Activated CD4-positive, CD25-positive, alpha-beta regulatory T cell treated with anti-CD3 and anti-CD28 coated beads, Interleukin-2, amount 50 U/mL, for 72 hours (primary cell): ENCODE measurements around the gene PAQR8.

ENCODE experiments used
- DNase-seq: peaks from one replicate; pipeline ENCODE4 v3.0.0; 2021

PAQR8 gene

GRCh38 chr6:52351879-52352238 lies 10.1 kb upstream of the PAQR8 start:
- DNase-seq = no peak

DNA sequence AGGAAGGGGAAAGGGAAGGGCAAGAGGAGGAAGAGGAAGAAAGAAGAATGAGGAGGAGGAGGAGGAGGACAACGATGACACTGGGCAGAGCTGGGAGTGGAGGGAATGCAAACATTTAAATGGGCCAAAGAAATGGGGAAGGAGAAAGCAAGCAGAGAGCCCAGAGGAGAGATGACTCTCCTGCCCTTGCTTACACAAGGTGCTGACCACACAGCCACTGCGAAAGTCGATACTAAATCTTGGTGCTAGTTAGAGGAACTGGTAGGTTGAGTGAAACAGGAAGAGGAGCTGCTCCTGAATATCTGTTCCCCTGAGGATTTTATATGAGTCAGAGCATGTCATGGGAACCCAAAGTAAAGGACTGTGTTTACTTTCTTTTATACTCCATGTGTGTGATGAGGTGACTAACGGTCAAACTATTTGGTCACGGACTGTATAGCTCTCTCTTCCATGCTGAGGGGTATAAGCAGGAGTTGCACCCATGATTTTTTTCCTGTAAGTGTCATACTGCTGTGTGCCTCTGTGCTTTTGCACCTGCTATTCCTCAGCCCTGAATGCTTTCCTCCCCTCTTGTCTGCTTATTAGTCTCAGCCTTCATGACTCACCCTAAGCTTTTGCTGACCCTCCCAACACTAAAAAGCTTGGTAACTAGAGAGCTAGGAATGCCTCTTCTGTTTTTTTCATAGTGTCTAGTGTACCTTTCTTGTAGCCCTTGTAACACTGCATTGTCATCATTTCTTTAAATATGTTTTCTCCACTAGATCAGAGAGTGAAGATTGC lies 9.5 kb upstream of the PAQR8 start:
- DNase-seq = no peak

DNA sequence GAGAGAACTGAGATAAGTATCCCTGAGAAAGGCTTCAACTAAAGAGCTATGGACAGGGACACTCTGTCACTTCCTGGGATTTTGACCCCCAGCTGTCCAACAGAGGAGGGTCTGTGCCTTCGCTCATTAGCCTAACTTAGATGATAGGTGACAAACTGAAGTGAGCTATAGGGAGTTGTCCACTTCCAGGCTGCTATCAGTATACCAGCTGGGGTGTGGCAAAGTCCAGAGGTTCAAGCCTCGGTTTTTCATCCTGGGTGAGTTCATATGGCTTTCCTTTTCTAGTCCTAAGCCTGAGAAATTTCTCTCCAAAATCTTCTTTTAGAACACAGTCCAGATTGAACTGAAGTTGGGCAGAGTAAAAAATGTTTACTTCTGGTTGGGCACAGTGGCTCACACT lies 5.9 kb upstream of the PAQR8 start:
- no peak for DNase-seq

GRCh38 chr6:52359403-52359802 lies 2.5 kb upstream of the PAQR8 start:
- DNase-seq = no peak

GRCh38 chr6:52360028-52360427 lies 1.9 kb upstream of the PAQR8 start:
- no peak for DNase-seq

DNA sequence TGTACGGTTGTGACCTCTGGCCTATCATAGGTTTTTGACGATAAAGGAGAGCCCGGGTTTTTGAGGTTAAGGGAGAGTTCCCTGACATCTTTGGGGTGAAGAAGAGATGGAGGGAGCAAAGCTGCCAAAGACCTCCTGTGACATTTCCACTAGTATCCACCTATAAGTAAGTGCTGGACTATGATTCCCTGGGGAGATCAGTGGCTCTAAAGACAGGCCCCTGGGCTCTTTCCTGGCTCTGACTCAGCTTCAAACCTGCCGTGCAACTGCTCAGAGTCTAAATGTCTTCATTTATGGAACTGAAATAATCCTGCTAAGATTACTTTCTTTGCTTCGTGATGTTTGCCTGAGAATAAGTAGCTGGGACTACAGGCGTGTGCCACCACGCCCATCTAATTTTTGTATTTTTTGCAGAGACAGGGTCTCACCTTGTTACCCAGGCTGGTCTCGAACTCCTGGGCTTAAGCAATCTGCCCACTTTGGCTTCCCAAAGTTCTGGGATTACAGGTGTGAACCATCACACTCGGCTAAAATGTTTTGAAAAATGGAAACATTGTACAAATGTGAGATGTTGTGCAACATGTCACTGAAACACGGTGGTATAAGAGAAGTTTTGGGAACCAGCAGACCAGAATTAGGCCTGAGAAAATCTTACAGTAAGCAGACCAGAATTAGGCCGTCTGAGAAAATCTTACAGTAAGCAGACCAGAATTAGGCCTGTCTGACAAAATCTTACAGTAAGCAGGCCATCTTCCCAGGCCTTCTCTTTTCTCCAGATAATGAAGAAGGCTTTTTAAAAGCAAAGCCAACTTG lies 1.1 kb upstream of the PAQR8 start:
- no peak for DNase-seq

DNA sequence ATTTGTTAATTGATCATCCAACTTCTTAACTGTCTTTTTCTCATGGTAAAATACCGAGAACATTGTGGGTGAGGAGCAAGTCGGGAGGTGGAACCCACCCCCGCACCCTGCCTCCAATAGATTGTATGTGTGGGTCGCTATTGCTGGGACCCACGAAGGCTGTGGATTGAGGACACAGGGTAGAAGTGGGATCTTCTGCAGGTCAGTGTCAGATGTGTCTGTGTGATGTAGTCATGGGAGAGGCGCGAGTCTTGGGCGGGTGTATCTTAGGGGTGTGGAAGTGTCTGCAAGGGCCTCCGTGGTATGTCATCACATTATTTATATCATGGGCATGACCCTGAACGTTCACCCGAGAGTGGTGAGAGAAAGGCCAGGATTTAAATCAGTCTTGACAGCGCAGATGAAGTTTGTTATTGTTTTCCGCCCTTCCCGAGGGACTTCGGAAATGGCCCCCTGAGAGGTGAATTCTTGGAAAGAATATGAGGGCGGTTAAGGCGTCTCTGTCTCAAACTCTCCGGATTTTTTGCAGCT lies 472 bp upstream of the PAQR8 start:
- peak; percentile 35 for DNase-seq

- DNase-seq = peak; percentile 57
These were observed 684 bp downstream of the PAQR8 start for GRCh38 chr6:52362443-52363227.

DNA sequence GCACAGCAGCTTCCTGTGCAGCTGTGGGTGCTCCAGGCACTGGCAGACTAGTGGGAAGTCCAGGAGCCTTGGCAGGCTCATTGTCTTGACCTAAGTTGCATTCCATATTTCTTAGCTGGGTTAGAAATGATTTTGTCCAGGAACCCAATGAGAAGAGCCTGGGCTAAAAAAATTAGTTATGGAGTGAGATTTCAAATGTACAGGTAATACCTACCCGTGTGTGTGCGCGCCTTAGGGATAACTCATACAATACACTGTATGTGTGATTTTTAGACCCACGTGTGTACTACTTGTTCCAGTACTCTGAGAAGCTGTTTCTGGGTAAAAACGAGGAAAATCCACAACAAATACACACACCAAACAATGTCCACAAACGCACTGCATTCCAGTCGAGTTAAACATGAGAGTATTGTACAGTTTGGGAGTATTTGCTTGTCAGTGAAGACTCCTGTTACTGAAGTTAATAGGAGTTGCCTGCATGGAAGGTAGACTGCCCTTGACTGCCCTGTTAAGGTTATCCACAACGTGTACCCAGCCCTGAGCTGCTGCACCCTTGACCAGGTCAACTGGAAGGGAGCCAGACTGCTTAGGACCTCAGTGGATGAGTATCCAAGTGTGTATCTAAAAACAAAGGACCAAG lies 1.4 kb downstream of the PAQR8 start:
- DNase-seq = no peak

DNA sequence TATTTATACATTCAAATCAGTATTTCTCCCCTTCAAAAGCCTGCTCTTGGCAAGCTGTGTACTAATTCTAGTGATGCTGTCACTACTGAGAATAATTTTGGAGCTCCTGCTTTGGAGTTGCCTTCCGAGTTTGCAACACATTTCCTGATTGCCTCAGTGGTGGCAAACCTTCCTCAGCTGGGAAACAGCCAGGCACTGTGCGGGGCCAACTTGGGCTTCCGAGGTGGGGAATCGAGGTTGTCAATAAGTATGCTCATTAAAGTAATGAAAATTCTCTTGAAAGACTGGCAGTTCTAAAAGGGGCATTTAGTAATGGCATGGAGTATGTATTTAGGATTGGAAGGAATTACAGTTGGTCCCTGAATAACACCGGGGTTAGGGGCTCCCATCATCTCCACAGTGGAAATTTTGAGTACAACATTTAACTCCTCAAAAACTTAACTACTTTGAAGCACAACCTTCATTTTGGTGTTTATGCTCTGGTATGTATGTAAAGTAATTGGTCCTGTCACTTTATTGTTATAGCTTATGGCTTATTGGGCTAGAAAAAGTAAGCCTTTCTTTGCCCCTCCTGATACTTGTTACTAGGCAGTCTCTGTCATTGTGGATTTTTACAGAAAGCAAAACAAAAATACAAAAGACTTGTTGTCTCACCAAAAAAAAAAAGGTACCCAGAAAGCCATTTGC lies 2.7 kb downstream of the PAQR8 start:
- DNase-seq = no peak

DNA sequence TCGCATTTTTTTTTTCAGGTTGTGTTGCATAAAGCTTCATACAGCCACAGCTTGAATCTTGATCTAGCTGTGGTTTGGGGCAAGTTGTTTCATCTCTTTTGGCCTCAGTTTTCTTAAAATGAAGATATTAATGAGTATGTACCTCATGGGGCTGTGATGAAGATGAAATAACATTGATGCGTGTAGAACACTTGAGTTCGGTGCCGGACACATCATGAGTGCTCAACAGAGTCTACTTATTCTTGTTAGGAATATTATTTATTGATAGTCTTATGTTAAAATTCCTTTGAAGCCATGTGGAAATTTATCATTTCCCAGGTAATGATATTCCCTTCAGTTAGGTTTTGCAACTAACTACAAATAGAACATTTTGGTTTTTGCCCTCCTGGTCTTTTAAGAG lies 3.4 kb downstream of the PAQR8 start:
- no peak for DNase-seq

- no peak for DNase-seq
These were observed 4.1 kb downstream of the PAQR8 start for GRCh38 chr6:52365866-52366540.

DNA sequence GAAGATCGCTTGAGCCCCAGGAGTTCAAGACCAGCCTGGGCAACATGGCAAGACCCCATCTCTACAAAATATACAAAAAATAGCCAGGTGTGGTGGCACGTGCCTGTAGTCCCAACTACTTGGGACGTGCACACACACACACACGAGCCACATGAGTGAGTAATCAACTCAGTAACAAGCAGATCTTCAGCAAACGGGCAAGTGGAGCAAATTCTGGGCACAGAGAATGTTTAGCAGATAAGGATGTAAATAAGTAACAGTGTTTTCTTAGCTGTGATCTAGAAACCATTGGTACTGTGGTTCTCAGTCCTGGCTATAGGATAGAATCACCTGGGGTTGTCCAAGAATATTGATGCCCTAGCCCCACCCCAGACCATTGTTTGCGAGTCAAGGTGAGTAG lies 6.1 kb downstream of the PAQR8 start:
- no peak for DNase-seq

- DNase-seq = no peak
These were observed 7.3 kb downstream of the PAQR8 start for GRCh38 chr6:52369234-52369633.

GRCh38 chr6:52371656-52372191 lies 9.8 kb downstream of the PAQR8 start:
- DNase-seq = no peak

- no peak for DNase-seq
These were observed 11.3 kb downstream of the PAQR8 start for GRCh38 chr6:52373151-52373690.

DNA sequence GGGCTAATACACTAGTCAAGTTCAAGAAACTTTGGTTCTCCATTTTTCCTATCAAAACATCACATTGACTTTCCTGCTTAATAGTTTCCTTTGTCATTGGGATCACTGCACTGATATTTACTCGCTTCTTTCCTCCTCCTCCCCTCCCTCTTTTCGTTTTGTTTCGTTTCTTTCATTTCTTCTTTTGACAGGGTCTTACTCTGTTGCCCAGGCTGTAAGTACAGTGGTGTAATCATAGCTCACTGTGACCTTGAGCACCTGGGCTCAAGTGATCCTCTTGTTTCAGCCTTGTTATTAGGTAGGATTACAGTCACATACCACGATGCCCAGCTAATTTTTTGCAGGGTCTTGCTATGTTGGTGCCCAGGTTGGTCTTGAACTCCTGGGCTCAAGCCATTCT lies 12.3 kb downstream of the PAQR8 start:
- DNase-seq = no peak

DNA sequence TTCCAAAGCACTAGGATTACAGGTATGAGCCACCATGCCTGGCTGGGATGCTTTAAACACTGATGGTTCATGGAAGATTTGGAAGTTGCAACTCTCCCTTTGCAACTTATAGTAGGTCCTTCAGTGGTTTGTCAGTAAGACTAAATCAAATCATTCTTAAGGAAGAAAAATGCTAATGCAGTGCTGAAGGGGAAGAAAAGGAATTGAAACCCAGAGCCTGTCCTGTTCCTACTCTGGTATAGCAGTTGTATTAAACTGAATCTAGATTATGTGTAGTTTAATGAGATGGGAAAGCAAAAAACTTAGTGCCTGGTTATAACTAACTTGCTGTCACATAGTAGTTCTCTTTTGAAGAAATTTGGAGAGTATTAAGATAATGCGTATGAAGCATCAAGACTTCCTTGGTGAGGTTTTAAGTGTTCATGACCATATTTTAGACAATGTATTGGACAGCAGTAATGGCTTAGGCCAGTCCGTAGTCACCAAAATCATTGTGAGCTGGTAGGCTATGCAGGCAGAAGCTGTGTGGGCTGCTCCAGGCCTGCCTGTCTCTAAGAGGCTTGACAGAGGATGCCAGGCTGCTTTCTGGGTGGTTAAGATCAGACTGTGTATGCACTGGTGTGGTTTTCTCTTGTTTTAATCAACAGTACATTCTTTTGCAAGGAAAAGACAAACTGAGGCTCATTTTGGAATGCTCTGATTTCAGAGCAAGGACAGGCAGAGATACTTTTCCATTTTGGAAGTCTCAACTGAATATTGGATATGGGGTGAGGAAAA lies 14.0 kb downstream of the PAQR8 start:
- no peak for DNase-seq

DNA sequence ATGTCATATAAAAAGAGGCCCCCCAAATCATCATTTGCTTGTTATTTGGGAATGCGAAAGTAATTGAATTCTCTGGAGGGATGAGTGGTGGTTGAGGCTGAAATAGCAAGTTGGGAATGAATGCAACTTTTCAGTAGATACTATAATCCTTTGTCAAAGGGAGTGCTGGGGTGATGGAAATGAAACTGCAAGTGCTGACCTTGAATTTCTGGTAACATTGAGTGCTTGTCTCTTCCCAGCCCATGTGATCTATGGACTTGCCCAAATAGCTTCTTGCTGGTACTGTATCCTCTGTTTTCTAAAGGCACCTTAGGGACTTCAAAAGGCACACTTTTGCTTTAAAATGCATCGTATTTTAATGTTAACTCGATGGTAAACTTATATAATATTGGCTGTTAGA lies 14.8 kb downstream of the PAQR8 start:
- DNase-seq = no peak

- DNase-seq = no peak
These were observed 15.7 kb downstream of the PAQR8 start for GRCh38 chr6:52377538-52378221.
